HEK293 (cell line): ENCODE results near the gene PLCB1.

ENCODE experiments used
- CTCF ChIA-PET: fragments of 350-600 bp; formaldehyde crosslinking; extraction: SDS; loops from one replicate; lab custom pipeline; 2021; ENCODE audit warnings: antibody characterized with exemption; lab: Yijun Ruan, JAX
- POLR2A ChIA-PET: fragments of 300-600 bp; formaldehyde crosslinking; extraction: SDS; loops from one replicate; lab custom pipeline; 2020; ENCODE audit warnings: antibody characterized with exemption, inconsistent platforms; lab: Yijun Ruan, JAX
- H3K27ac ChIP-seq: fragments of 200-500 bp; sonication (Bioruptor generic); 2 replicates; pipeline ENCODE4 v1.5.1; 2014; ENCODE audit warnings: low read depth, low read length, control low read depth, inconsistent platforms; ENCODE audit errors: extremely low read depth
- H3K36me3 ChIP-seq, 2 experiments: fragments of 200-500 bp in 1 of 2; sonication (Bioruptor generic) in 1 of 2; 1 replicate in 1 of 2; 2 replicates in 1 of 2; pipeline ENCODE4 v1.5.1; 2014 to 2017; ENCODE audit warnings: inconsistent platforms in 2 of 2, low read length in 2 of 2; ENCODE audit not compliant: control insufficient read depth in 2 of 2, insufficient read depth in 1 of 2
- H3K4me1 ChIP-seq: fragments of 200-500 bp; sonication (Bioruptor generic); 2 replicates; pipeline ENCODE4 v1.5.1; 2014; ENCODE audit warnings: mild to moderate bottlenecking, low read length, inconsistent platforms; ENCODE audit not compliant: control insufficient read depth, insufficient read depth
- H3K4me3 ChIP-seq: 2 replicates; pipeline ENCODE4 v1.5.1; 2011; ENCODE audit warnings: low read depth, mild to moderate bottlenecking, control low read depth, low read length, moderate library complexity
- H3K9me3 ChIP-seq: fragments of 200-500 bp; sonication (Bioruptor generic); 2 replicates; pipeline ENCODE4 v1.5.1; 2014; ENCODE audit warnings: low read depth, low read length, inconsistent platforms; ENCODE audit not compliant: control insufficient read depth, insufficient read depth
- EGR2 ChIP-seq: fragments of 450-650 bp; formaldehyde crosslinking; IDR thresholded peaks from 2 replicates; pipeline ENCODE4 v1.5.1; 2016; ENCODE audit warnings: low read depth, missing biosample characterization, missing genetic modification characterization
- GLIS1 ChIP-seq: fragments of 450-650 bp; formaldehyde crosslinking; IDR thresholded peaks from 2 replicates; pipeline ENCODE4 v1.5.1; 2016; ENCODE audit warnings: missing biosample characterization, missing genetic modification characterization
- PRDM2 ChIP-seq: fragments of 450-650 bp; formaldehyde crosslinking; IDR thresholded peaks from 2 replicates; pipeline ENCODE4 v1.5.1; 2016; ENCODE audit warnings: missing biosample characterization, missing genetic modification characterization, borderline replicate concordance
- ZBTB17 ChIP-seq: fragments of 450-650 bp; formaldehyde crosslinking; IDR thresholded peaks from 2 replicates; pipeline ENCODE4 v1.5.1; 2016; ENCODE audit warnings: missing biosample characterization, missing genetic modification characterization
- ZNF140 ChIP-seq: fragments of 450-650 bp; formaldehyde crosslinking; IDR thresholded peaks from 2 replicates; pipeline ENCODE4 v1.5.1; 2016; ENCODE audit warnings: missing biosample characterization, missing genetic modification characterization
- ZNF157 ChIP-seq: fragments of 450-650 bp; formaldehyde crosslinking; IDR thresholded peaks from 2 replicates; pipeline ENCODE4 v1.5.1; 2016; ENCODE audit warnings: missing biosample characterization, missing genetic modification characterization
- ZNF175 ChIP-seq: fragments of 450-650 bp; formaldehyde crosslinking; IDR thresholded peaks from 2 replicates; pipeline ENCODE4 v1.5.1; 2016; ENCODE audit warnings: missing biosample characterization, missing genetic modification characterization
- ZNF2 ChIP-seq: fragments of 450-650 bp; formaldehyde crosslinking; IDR thresholded peaks from 2 replicates; pipeline ENCODE4 v1.5.1; 2016; ENCODE audit warnings: missing biosample characterization, missing genetic modification characterization
- ZNF24 ChIP-seq: fragments of 450-650 bp; formaldehyde crosslinking; IDR thresholded peaks from 2 replicates; pipeline ENCODE4 v1.5.1; 2016; ENCODE audit warnings: missing biosample characterization, missing genetic modification characterization
- ZNF311 ChIP-seq: fragments of 450-650 bp; formaldehyde crosslinking; IDR thresholded peaks from 2 replicates; pipeline ENCODE4 v1.5.1; 2017; ENCODE audit warnings: missing biosample characterization, missing genetic modification characterization, borderline replicate concordance
- ZNF391 ChIP-seq: fragments of 450-650 bp; formaldehyde crosslinking; IDR thresholded peaks from 2 replicates; pipeline ENCODE4 v1.5.1; 2016; ENCODE audit warnings: low read depth, missing biosample characterization, missing genetic modification characterization, borderline replicate concordance
- ZNF398 ChIP-seq: fragments of 450-650 bp; formaldehyde crosslinking; IDR thresholded peaks from 2 replicates; pipeline ENCODE4 v1.5.1; 2017; ENCODE audit warnings: missing biosample characterization, missing genetic modification characterization
- ZNF449 ChIP-seq: fragments of 450-650 bp; formaldehyde crosslinking; IDR thresholded peaks from 2 replicates; pipeline ENCODE4 v1.5.1; 2017; ENCODE audit warnings: missing biosample characterization, mild to moderate bottlenecking, missing genetic modification characterization, moderate library complexity
- ZNF501 ChIP-seq: fragments of 450-650 bp; formaldehyde crosslinking; IDR thresholded peaks from 2 replicates; pipeline ENCODE4 v1.5.1; 2016; ENCODE audit warnings: missing biosample characterization, missing genetic modification characterization
- ZNF600 ChIP-seq: fragments of 450-650 bp; formaldehyde crosslinking; IDR thresholded peaks from 2 replicates; pipeline ENCODE4 v1.5.1; 2016; ENCODE audit warnings: missing biosample characterization, missing genetic modification characterization
- ZNF654 ChIP-seq: fragments of 450-650 bp; formaldehyde crosslinking; IDR thresholded peaks from 2 replicates; pipeline ENCODE4 v1.5.1; 2016; ENCODE audit warnings: low read depth, missing biosample characterization, missing genetic modification characterization
- ZNF677 ChIP-seq: fragments of 450-650 bp; IDR thresholded peaks from 2 replicates; pipeline ENCODE4 v1.5.0; 2018; ENCODE audit warnings: missing biosample characterization, mild to moderate bottlenecking, missing genetic modification characterization, moderate library complexity
- ZNF701 ChIP-seq: fragments of 450-650 bp; formaldehyde crosslinking; IDR thresholded peaks from 2 replicates; pipeline ENCODE4 v1.5.1; 2016; ENCODE audit warnings: missing biosample characterization, missing genetic modification characterization
- ZNF830 ChIP-seq: fragments of 450-650 bp; IDR thresholded peaks from 2 replicates; pipeline ENCODE4 v1.5.0; 2018; ENCODE audit warnings: missing biosample characterization, missing genetic modification characterization, low read depth, mild to moderate bottlenecking, moderate library complexity
- ZNF843 ChIP-seq: fragments of 450-650 bp; formaldehyde crosslinking; IDR thresholded peaks from 2 replicates; pipeline ENCODE4 v1.5.1; 2016; ENCODE audit warnings: missing biosample characterization, missing genetic modification characterization
- ZSCAN5A ChIP-seq: fragments of 450-650 bp; formaldehyde crosslinking; IDR thresholded peaks from 2 replicates; pipeline ENCODE4 v1.5.1; 2016; ENCODE audit warnings: missing biosample characterization, missing genetic modification characterization

The PLCB1 gene

DNA sequence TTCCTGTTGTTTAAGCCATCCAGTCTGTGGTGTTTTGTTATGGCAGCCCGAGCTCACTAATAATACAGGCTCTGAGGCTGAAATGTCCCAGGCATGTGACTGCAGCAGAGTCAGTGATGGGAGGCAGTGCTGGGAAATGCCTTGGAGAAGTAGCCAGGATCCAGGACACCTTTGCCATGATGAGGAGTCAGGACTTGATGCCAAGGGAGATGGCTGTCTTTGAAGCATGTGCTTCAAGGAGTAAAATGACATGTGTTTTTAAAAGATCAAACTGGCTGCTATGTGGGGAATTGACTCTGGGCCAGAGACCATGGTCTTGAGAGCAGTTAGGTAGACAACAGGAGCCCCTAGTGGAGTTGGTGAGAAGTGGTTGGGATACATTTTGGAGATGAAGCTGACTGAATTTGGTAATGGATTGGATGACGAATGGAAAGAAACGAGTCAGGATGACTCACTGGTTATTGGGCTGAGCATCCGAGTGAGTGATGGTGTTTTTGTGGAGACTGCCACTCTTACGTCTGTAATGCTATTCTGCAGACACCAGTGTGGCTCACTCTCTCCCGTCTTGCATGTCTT lies 322.2 kb downstream of the PLCB1 start (continued):
- TF ChIP-seq ZNF311 (tag by site-specific recombination): no peak
- no peak for TF ChIP-seq GLIS1 (tag by site-specific recombination)
- peak; percentile 55; the same call in 1 of the 2 replicates for TF ChIP-seq ZBTB17 (tag by site-specific recombination)
- no peak for TF ChIP-seq ZNF140 (tag by site-specific recombination)
- peak; percentile 78 for TF ChIP-seq ZNF654 (tag by site-specific recombination)

GRCh38 chr20:8456765-8457164 lies 324.7 kb downstream of the PLCB1 start:
- no peak for TF ChIP-seq EGR2 (tag by site-specific recombination)
- TF ChIP-seq ZNF677 (tag by site-specific recombination): no peak
- TF ChIP-seq ZNF701 (tag by site-specific recombination): no peak
- TF ChIP-seq ZNF2 (tag by site-specific recombination): no peak
- no peak for TF ChIP-seq ZSCAN5A
- TF ChIP-seq ZNF24 (tag by site-specific recombination): no peak
- no peak for TF ChIP-seq ZNF175
- TF ChIP-seq PRDM2 (tag by site-specific recombination): no peak
- no peak for TF ChIP-seq ZNF157 (tag by site-specific recombination)
- no peak for TF ChIP-seq ZNF830 (tag by site-specific recombination)
- TF ChIP-seq ZNF600: no peak
- no peak for TF ChIP-seq ZNF501 (tag by site-specific recombination)
- no peak for TF ChIP-seq ZNF449 (tag by site-specific recombination)
- TF ChIP-seq ZNF398: no peak
- no peak for TF ChIP-seq ZNF391 (tag by site-specific recombination)
- no peak for TF ChIP-seq ZNF843 (tag by site-specific recombination)
- no peaks in the 10 kb centered on the region for H3K4me1 ChIP-seq
- no peaks in the 10 kb centered on the region for H3K9me3 ChIP-seq
- no peaks in the 10 kb centered on the region for H3K36me3 ChIP-seq
- CTCF ChIA-PET: interaction anchor here (0.6 kb wide), 1 partner anchor 1345 kb away, joined by 4 read pairs; no protein-coding TSS in a partner anchor
- no peak overlapping the region for H3K27ac ChIP-seq
- POLR2A ChIA-PET: no interaction called here
- no peak overlapping the region for H3K4me3 ChIP-seq
